Body of pancreas (tissue), 4 donors: ENCODE results near the gene ADIG.

Experiments used
- CTCF ChIP-seq, 7 experiments: fragments of 450-650 bp in 4 of 7; fragments of 200-600 bp in 3 of 7; sonication (generic) in 3 of 7; IDR thresholded peaks; one replicate each; pipeline ENCODE4 v1.5.1; 2016 to 2019; ENCODE audit warnings: antibody characterized with exemption in 7 of 7
- POLR2A ChIP-seq, 3 donors: fragments of 450-650 bp; IDR thresholded peaks; one replicate each; pipeline ENCODE4 v1.6.1; 2016; ENCODE audit warnings: antibody characterized with exemption in 3 of 3, mild to moderate bottlenecking in 2 of 3

DNA sequence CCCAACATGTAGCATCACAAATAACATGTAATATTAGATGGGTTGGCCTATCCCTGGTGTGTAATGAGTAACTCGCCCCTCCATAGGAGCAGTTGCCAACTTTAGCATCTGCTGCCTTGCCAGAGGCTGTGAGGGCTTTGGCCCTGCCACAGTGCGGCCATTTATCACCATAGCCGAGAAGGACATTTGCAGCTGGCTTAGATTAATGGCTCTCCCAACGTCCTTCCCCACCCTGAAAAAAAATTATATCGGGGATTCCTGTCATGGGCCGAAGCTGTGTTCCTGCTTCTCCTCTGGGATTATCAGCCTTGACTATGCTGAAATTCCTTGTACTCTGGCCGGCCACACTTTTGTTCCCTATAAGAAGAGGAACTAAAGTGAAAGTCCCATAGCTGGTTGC is 7.6 kb upstream of the ADIG start:
- no peak for TF ChIP-seq CTCF (IDR thresholded peaks at IDR 0.05)
- TF ChIP-seq POLR2A (IDR thresholded peaks at IDR 0.05), result no peak
